Muscle layer of duodenum (tissue), 2 donors: ENCODE results near the gene SCN2B.

Experiments used
- H3K27ac ChIP-seq: one replicate; pipeline ENCODE4 v1.7.0; 2013; ENCODE audit warnings: mild to moderate bottlenecking, low read length
- H3K27me3 ChIP-seq: one replicate; pipeline ENCODE4 v1.7.0; 2013; ENCODE audit warnings: low read depth, mild to moderate bottlenecking, control low read depth, low read length
- H3K36me3 ChIP-seq, 2 donors: one replicate each; pipeline ENCODE4 v1.7.0; 2013; ENCODE audit warnings: low read length in 2 of 2, control low read depth in 1 of 2, mild to moderate bottlenecking in 1 of 2; ENCODE audit not compliant: insufficient read depth in 2 of 2, control insufficient read depth in 1 of 2
- H3K4me1 ChIP-seq, 2 donors: one replicate each; pipeline ENCODE4 v1.7.0; 2013; ENCODE audit warnings: low read length in 2 of 2, mild to moderate bottlenecking in 2 of 2, control low read depth in 1 of 2, moderate library complexity in 1 of 2; ENCODE audit not compliant: insufficient read depth in 2 of 2, control insufficient read depth in 1 of 2
- H3K4me3 ChIP-seq, 2 donors: one replicate each; pipeline ENCODE4 v1.7.0; 2013; ENCODE audit warnings: low read length in 2 of 2, low read depth in 1 of 2, mild to moderate bottlenecking in 1 of 2
- H3K9me3 ChIP-seq, 2 donors: one replicate each; pipeline ENCODE4 v1.7.0; 2013; ENCODE audit warnings: low read length in 2 of 2, control low read depth in 1 of 2, mild to moderate bottlenecking in 1 of 2; ENCODE audit not compliant: control insufficient read depth in 1 of 2
- donor health status: healthy.

Gene SCN2B

GRCh38 chr11:118175993-118176777 is at the start of gene SCN2B:
Gene SCN2B, minus strand, starts transcription at chr11:118176639. Its CDS starts 208 bp downstream, at chr11:118176431.
- no peaks in the 10 kb centered on the region for H3K36me3 ChIP-seq
- no peaks in the 10 kb centered on the region for H3K9me3 ChIP-seq
- H3K4me1 ChIP-seq = peaks cover 0 to 36% of the 10 kb centered on the region in 2 donors
- H3K4me3 ChIP-seq = peak within 1 kb of the TSS; percentile 65 to 77
- H3K27me3 ChIP-seq = no peaks in the 10 kb centered on the region
- H3K27ac ChIP-seq = peak within 1 kb of the TSS; percentile 23

GRCh38 chr11:118224511-118225188 is 48.2 kb upstream of the SCN2B start, which contains the start of gene JAML:
Gene JAML, minus strand, starts transcription at chr11:118225011. Its CDS starts 10,145 bp downstream, at chr11:118214866.
- Histone ChIP-seq H3K27ac (peak within 1 kb of the TSS; percentile 17), H3K36me3 (no peaks in the 10 kb centered on the region), H3K4me1 (no peaks in the 10 kb centered on the region), H3K27me3 (peaks cover 6% of the 10 kb centered on the region), H3K9me3 (no peaks in the 10 kb centered on the region), H3K4me3 (peak within 1 kb of the TSS; percentile 23 to 37)

GRCh38 chr11:118223992-118224391 is 47.6 kb upstream of the SCN2B start:
- Histone ChIP-seq H3K4me3 (peak overlapping the region; percentile 1 to 37), H3K27me3 (peaks cover 6% of the 10 kb centered on the region), H3K9me3 (no peaks in the 10 kb centered on the region), H3K36me3 (no peaks in the 10 kb centered on the region), H3K4me1 (no peaks in the 10 kb centered on the region), H3K27ac (peak overlapping the region; percentile 17)

- H3K27me3 ChIP-seq = peaks cover 6% of the 10 kb centered on the region
- no peaks in the 10 kb centered on the region for H3K36me3 ChIP-seq
- H3K27ac ChIP-seq = peak overlapping the region; percentile 17
- no peaks in the 10 kb centered on the region for H3K9me3 ChIP-seq
- H3K4me3 ChIP-seq = peak overlapping the region; percentile 1 to 37
- no peaks in the 10 kb centered on the region for H3K4me1 ChIP-seq
These were observed 47.1 kb upstream of the SCN2B start for GRCh38 chr11:118223570-118223969.

- Histone ChIP-seq H3K27ac (no peak overlapping the region), H3K4me3 (no peak overlapping the region)
These were observed 46.0 kb upstream of the SCN2B start for GRCh38 chr11:118222437-118222836.

GRCh38 chr11:118221419-118221818 is 45.0 kb upstream of the SCN2B start:
- Histone ChIP-seq H3K27me3 (peaks cover 6% of the 10 kb centered on the region), H3K9me3 (no peaks in the 10 kb centered on the region), H3K4me3 (no peak overlapping the region)

More at GRCh38 chr11:118222437-118222836, 46.0 kb upstream of the SCN2B start:
- H3K27me3 ChIP-seq = peaks cover 6% of the 10 kb centered on the region
- no peaks in the 10 kb centered on the region for H3K9me3 ChIP-seq
- no peaks in the 10 kb centered on the region for H3K4me1 ChIP-seq
- no peaks in the 10 kb centered on the region for H3K36me3 ChIP-seq

GRCh38 chr11:118219732-118220131 is 43.3 kb upstream of the SCN2B start:
- H3K27me3 ChIP-seq = peaks cover 6% of the 10 kb centered on the region
- peak overlapping the region in 1 of 2 donors; percentile 13 for H3K4me3 ChIP-seq
- H3K4me1 ChIP-seq = no peaks in the 10 kb centered on the region
- H3K36me3 ChIP-seq = no peaks in the 10 kb centered on the region
- H3K9me3 ChIP-seq = no peaks in the 10 kb centered on the region
- no peak overlapping the region for H3K27ac ChIP-seq

More at GRCh38 chr11:118221419-118221818, 45.0 kb upstream of the SCN2B start:
- Histone ChIP-seq H3K36me3 (no peaks in the 10 kb centered on the region), H3K27ac (no peak overlapping the region), H3K4me1 (no peaks in the 10 kb centered on the region)

- Histone ChIP-seq H3K9me3 (no peaks in the 10 kb centered on the region), H3K4me3 (no peak overlapping the region), H3K27ac (no peak overlapping the region), H3K4me1 (no peaks in the 10 kb centered on the region), H3K36me3 (no peaks in the 10 kb centered on the region), H3K27me3 (peaks cover 6% of the 10 kb centered on the region)
These were observed 42.8 kb upstream of the SCN2B start for GRCh38 chr11:118219244-118219643.

GRCh38 chr11:118217575-118217974 is 41.1 kb upstream of the SCN2B start:
- peaks cover 0 to 10% of the 10 kb centered on the region in 2 donors for H3K4me1 ChIP-seq
- peaks cover 6% of the 10 kb centered on the region for H3K27me3 ChIP-seq
- peak overlapping the region; percentile 27 for H3K27ac ChIP-seq
- H3K4me3 ChIP-seq = no peak overlapping the region
- H3K36me3 ChIP-seq = no peaks in the 10 kb centered on the region
- H3K9me3 ChIP-seq = no peaks in the 10 kb centered on the region

GRCh38 chr11:118216621-118217481 is 40.4 kb upstream of the SCN2B start:
- Histone ChIP-seq H3K27me3 (peaks cover 6% of the 10 kb centered on the region), H3K9me3 (no peaks in the 10 kb centered on the region), H3K36me3 (no peaks in the 10 kb centered on the region), H3K27ac (peak overlapping the region; percentile 27), H3K4me1 (peaks cover 0 to 10% of the 10 kb centered on the region in 2 donors), H3K4me3 (no peak overlapping the region)

- Histone ChIP-seq H3K4me3 (no peak overlapping the region), H3K27me3 (no peaks in the 10 kb centered on the region), H3K4me1 (peaks cover 0 to 10% of the 10 kb centered on the region in 2 donors), H3K9me3 (no peaks in the 10 kb centered on the region), H3K36me3 (no peaks in the 10 kb centered on the region), H3K27ac (no peak overlapping the region)
These were observed 39.3 kb upstream of the SCN2B start for GRCh38 chr11:118215765-118216164.
